GM21360 (cell line): ENCODE data around the gene FKBP6.
"Not testable (repeated sequence)": the region's sequence is repeated elsewhere in the genome, so short reads cannot be mapped to it uniquely, and the experiment has no call there.

Source experiments
- ATAC-seq: cut with Tn5 transposase; IDR thresholded peaks from one replicate; pipeline ENCODE4 v1.9.1; 2021; ENCODE audit warnings: mild to moderate bottlenecking, moderate library complexity; ENCODE audit not compliant: unreplicated experiment

Gene FKBP6

DNA sequence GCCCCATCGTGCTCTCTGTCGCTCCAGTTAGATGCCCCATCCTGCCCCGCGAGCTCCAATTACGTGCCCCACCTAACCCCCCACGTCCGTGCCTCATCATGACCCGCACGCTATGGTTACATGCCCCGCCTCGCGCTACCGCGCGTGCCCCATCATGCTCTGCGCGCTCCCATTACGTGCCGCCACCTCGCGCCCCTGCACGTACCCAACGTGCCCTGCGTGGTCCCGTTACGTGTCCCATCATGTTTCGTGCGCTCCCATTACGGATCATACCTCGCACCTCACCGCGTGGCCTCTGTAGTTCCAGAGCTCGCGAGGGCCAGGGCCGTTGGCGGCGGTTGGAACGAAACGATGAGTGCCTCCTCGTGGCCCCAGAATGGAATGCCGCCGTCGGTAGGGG lies at the start of gene FKBP6, which contains the start of gene TRIM50:
Gene FKBP6, plus strand, starts transcription at position 240 of the 400 bp plus-strand sequence. CDS start 268 bp downstream, outside the sequence.
Gene TRIM50, minus strand, starts transcription at position 161 of the 400 bp plus-strand sequence. CDS start 3,295 bp downstream, outside the sequence.
- ATAC-seq, result not testable (repeated sequence)

GRCh38 chr7:73297235-73297634 lies 30.7 kb upstream of the FKBP6 start:
- ATAC-seq, result not testable (repeated sequence)

- not testable (repeated sequence) for ATAC-seq
These were observed 30.3 kb upstream of the FKBP6 start for GRCh38 chr7:73297706-73298105.

- ATAC-seq, result not testable (repeated sequence)
These were observed 28.1 kb upstream of the FKBP6 start for GRCh38 chr7:73299812-73300211.

GRCh38 chr7:73301108-73301507 lies 26.9 kb upstream of the FKBP6 start:
- not testable (repeated sequence) for ATAC-seq

GRCh38 chr7:73302846-73303245 lies 25.1 kb upstream of the FKBP6 start:
- not testable (repeated sequence) for ATAC-seq

DNA sequence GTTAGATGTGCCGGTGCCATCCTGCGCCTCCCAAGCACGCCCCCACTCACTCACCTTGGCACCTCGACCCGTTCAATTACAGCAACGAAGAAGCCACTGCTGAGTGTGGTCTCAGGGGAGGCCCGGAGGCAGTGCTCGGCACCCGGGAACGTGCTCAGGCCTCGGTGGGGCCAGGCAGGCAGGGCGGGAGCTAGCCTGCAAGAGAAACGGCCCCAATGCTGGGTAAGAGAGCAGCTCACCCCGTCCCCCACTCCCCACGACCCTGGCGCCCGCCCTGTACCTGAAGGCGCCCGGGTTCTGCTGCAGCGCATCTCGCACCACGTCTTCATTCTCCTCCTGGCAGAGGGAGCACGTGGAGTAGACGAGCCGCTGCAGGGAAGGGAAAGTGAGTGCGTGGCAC lies 24.4 kb upstream of the FKBP6 start:
- ATAC-seq, result no peak

- ATAC-seq, result no peak
These were observed 23.9 kb upstream of the FKBP6 start for GRCh38 chr7:73304071-73304470.

- ATAC-seq, result not testable (repeated sequence)
These were observed 23.2 kb upstream of the FKBP6 start for GRCh38 chr7:73304612-73305387.

DNA sequence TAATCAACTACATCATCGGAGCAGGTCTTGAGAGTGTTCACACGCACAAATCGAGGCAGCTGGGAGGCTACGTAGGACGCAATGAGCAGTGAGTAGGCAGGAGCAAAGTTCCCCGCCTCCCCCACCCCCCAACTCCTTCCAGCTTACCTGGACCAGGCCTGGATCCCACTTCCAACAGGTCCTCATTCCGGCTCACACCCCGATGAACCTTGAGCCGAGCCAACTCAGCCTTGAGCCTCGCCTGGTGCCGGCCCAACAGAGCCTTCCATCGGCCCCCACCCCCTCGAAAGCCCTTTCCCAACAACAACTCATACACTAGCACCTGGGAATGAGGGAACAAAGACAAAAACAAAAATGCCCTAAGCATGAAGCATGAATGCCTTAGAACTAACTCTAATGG lies 20.5 kb upstream of the FKBP6 start:
- ATAC-seq, result no peak

- peak; percentile 38 for ATAC-seq
These were observed 19.8 kb upstream of the FKBP6 start for GRCh38 chr7:73308074-73308664.

- peak; percentile 69 for ATAC-seq
These were observed 19.2 kb upstream of the FKBP6 start, which contains the start of gene NSUN5 for GRCh38 chr7:73308665-73309214. NSUN5 (minus strand) TSS chr7:73308826; CDS start chr7:73308790, 36 bp downstream.

- ATAC-seq, result not testable (repeated sequence)
These were observed 16.5 kb upstream of the FKBP6 start for GRCh38 chr7:73311421-73311820.

- ATAC-seq, result no peak
These were observed 15.0 kb upstream of the FKBP6 start for GRCh38 chr7:73312831-73313520.

DNA sequence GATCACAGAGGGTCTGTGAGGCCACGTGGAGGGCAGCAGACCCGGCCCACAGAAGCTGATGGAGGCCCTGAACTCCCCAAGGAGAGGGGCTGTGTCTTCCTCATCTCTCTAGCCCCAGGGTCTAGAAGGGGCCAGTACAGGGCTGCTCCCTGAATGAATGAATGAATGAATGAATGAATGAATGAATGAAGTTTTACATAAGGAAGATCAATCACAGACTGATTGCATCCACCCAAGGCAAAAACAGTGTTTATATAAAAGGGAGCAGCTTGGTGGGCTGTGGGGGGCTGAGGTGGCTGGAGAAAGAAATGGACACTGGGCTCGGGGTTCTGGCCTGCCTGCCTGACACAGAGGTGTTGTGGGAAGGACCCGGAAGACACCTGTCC lies 14.4 kb upstream of the FKBP6 start:
- ATAC-seq, result no peak

GRCh38 chr7:73314271-73314670 lies 13.7 kb upstream of the FKBP6 start:
- ATAC-seq, result no peak

DNA sequence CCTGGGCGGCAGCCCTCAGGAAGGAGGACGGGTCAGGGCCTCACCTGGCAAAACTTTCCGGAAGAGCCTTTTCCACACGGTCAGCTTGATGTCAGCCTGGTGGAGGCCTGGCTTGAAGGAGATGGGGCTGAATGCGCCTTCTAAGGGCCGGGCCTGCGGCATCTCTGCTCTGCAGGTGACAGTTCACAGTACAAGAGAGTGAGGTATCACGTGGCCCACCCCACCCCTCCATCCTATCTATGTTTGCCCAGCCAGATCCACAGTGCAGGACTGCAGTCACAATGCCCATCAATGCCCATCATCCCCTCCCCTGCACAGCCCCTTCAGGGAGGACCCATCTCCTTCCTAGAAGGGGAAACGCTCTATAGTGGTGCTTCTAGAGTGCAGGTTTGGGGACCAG lies 11.4 kb upstream of the FKBP6 start:
- ATAC-seq, result no peak

DNA sequence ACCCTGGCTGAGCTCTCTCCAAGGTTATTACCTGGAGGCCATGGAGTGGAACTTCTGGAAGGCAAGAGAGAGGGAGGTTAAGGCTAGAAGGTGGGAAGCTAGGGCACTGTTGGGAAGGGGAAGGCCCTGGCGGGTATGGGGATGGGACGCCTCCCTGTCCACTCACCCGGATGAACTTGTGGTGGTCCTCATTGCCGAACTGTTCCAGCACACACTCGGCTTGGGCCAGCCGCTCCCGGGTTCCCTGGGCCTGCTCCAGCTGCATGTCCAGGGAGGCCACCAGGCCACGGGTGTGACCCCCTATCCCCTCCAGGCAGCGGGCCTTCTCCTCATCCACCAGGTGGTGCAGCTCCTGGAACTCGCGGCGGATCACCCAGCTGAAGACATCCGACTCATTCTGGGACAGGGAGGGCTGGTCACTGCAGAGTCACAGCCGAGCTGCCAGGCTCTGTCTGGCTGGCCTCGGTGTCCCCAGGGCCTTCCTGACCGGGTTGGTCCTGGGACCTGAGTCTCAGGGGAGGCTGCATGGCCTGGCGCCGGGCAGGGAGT lies 9.2 kb upstream of the FKBP6 start:
- ATAC-seq, result not testable (repeated sequence)

DNA sequence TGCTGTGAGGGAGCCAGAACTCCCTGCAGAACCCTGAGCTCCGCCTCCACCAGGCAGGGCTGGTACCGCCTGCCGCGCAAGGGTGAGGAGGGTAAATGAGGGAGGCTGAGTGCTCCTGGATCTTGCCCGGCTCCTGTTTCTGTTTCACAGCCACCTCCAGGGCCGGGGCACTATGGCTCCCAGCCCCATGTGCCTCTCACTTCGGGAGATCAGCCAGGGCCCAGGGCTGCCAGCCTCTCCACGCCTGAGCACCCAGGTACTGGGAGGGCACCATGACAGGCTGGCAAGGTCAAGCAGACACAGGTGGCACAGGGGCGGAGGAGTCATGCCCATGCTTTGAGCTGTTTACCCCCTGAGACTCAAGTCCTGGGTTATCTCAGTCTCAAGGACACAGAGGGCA lies 8.4 kb upstream of the FKBP6 start:
- ATAC-seq, result not testable (repeated sequence)

GRCh38 chr7:73320009-73320408 lies 8.0 kb upstream of the FKBP6 start:
- not testable (repeated sequence) for ATAC-seq
